Measurements from ENCODE around the gene POLDIP2. TPM values are rescaled to one million over a fixed set of nuclear protein-coding genes. Genes with fewer than 3 reads are reported as not detected.
A peak's percentile ranks its signal among the peaks of the same experiment; 100 is the strongest.

Gene POLDIP2
- total and polyA plus RNA-seq, 10 of the 15 experiments (the other 5 are each of a cell fraction or from before 2014, with no cell fraction given) = 22.8 to 196 (median 121) TPM

GRCh38 chr17:28331891-28332420 lies 25.4 kb downstream of the POLDIP2 start:
- DNase-seq (ENCODE audit: low read depth, low spot score) = no peak
- in situ Hi-C loops (cut with MboI) = loop anchor here (10.0 kb wide), 1 partner anchor 623 kb away; the partner anchor contains the start of gene PHF12
- SMC1A ChIA-PET (ENCODE audit: uncharacterized antibody, unreplicated experiment) = interaction anchor here (0.9 kb wide), 1 partner anchor 13 kb away, joined by 5 read pairs; the partner anchor contains the start of gene TMEM97

GRCh38 chr17:28330671-28331070 lies 26.7 kb downstream of the POLDIP2 start:
- Histone ChIP-seq H4K20me1 (ENCODE audit: control insufficient read depth, insufficient read depth) (no peaks in the 10 kb centered on the region; the same call in 1 of the 2 replicates), H3K4me2 (ENCODE audit: control insufficient read depth, insufficient read depth) (no peak overlapping the region), H3K27me3 (replicated peaks in 1 of 2; ENCODE audit: control insufficient read depth in 2 of 2, insufficient read depth in 2 of 2, low read length in 1 of 2) (no peaks in the 10 kb centered on the region), H3K4me3 (no peak overlapping the region), H3K4me1 (ENCODE audit: control insufficient read depth, insufficient read depth, low read length) (peaks cover 6% of the 10 kb centered on the region; the same call in 1 of the 2 replicates), H3K79me2 (ENCODE audit: control insufficient read depth, insufficient read depth, low read length) (peaks cover 11% of the 10 kb centered on the region), H2AFZ (ENCODE audit: control insufficient read depth, low read depth, low read length) (no peak overlapping the region), H3K36me3 (ENCODE audit: control insufficient read depth in 2 of 2, insufficient read depth in 2 of 2, low read length in 1 of 2) (peaks cover 11 to 15% of the 10 kb centered on the region in 2 experiments), H3K9ac (ENCODE audit: control insufficient read depth, insufficient read depth, low read length) (no peak overlapping the region), H3K27ac (ENCODE audit: control insufficient read depth, insufficient read depth) (no peak overlapping the region), H3K9me3 (replicated peaks; ENCODE audit: control insufficient read depth, insufficient read depth, low read length) (no peaks in the 10 kb centered on the region)
- SMC1A ChIA-PET (ENCODE audit: uncharacterized antibody, unreplicated experiment) = interaction anchor here (0.9 to 1.4 kb wide), 2 partner anchors 11 to 22 kb away, joined by 3 to 5 read pairs; partner anchors contain the start of gene TMEM97
- no peak for TF ChIP-seq TCF12 (IDR thresholded peaks at IDR 0.05; ENCODE audit: low read depth, low read length)
- peak; percentile 49; the same call in 1 of the 2 replicates for TF ChIP-seq POLR2A (IDR thresholded peaks at IDR 0.05; ENCODE audit: low read depth, low read length)
- POLR2A ChIA-PET = interaction anchor here (0.6 to 1.1 kb wide), 2 partner anchors 10 to 1164 kb away, joined by 5 read pairs; no protein-coding TSS in a partner anchor
- in situ Hi-C loops (cut with MboI) = loop anchor here (10.0 kb wide), 1 partner anchor 624 kb away; the partner anchor contains the start of gene PHF12
- CTCF ChIA-PET = interaction anchor here (1.3 to 1.5 kb wide), 2 partner anchors 9 to 162 kb away, joined by 3 to 4 read pairs; no protein-coding TSS in a partner anchor
- no TSS peak for BruUV-seq (replicated peaks)
- intact Hi-C loops (cut with micrococcal nuclease; ENCODE audit: unreplicated experiment) = no loop called here
- DNase-seq (ENCODE audit: low read depth, low spot score) = no peak
- RAD21 ChIA-PET (ENCODE audit: unreplicated experiment) = no interaction called here
- FAIRE-seq = no peak
- ATAC-seq = no peak
- 90% methylated on average over 5 of the region's 5 CpGs for WGBS (ENCODE audit: insufficient coverage, insufficient replicate concordance, low lambda C conversion rate, missing lambda C conversion rate)

More at GRCh38 chr17:28331891-28332420, 25.4 kb downstream of the POLDIP2 start:
- Histone ChIP-seq H3K36me3 (ENCODE audit: control insufficient read depth in 2 of 2, insufficient read depth in 2 of 2, low read length in 1 of 2) (peaks cover 5 to 13% of the 10 kb centered on the region in 2 experiments), H3K4me2 (ENCODE audit: control insufficient read depth, insufficient read depth) (no peak overlapping the region), H3K9ac (ENCODE audit: control insufficient read depth, insufficient read depth, low read length) (no peak overlapping the region), H4K20me1 (ENCODE audit: control insufficient read depth, insufficient read depth) (no peaks in the 10 kb centered on the region; the same call in 1 of the 2 replicates), H3K4me3 (no peak overlapping the region), H3K27me3 (replicated peaks in 1 of 2; ENCODE audit: control insufficient read depth in 2 of 2, insufficient read depth in 2 of 2, low read length in 1 of 2) (no peaks in the 10 kb centered on the region), H3K9me3 (replicated peaks; ENCODE audit: control insufficient read depth, insufficient read depth, low read length) (no peaks in the 10 kb centered on the region), H3K27ac (ENCODE audit: control insufficient read depth, insufficient read depth) (no peak overlapping the region), H3K79me2 (ENCODE audit: control insufficient read depth, insufficient read depth, low read length) (peaks cover 20% of the 10 kb centered on the region), H3K4me1 (ENCODE audit: control insufficient read depth, insufficient read depth, low read length) (peaks cover 6% of the 10 kb centered on the region), H2AFZ (ENCODE audit: control insufficient read depth, low read depth, low read length) (no peak overlapping the region)
- intact Hi-C loops (cut with micrococcal nuclease; ENCODE audit: unreplicated experiment) = no loop called here
- RAD21 ChIA-PET (ENCODE audit: unreplicated experiment) = no interaction called here
- no TSS peak for BruUV-seq (replicated peaks)
- 90% methylated on average over 6 of the region's 6 CpGs for WGBS (ENCODE audit: insufficient coverage, insufficient replicate concordance, low lambda C conversion rate, missing lambda C conversion rate)
- POLR2A ChIA-PET = interaction anchor here (3.2 kb wide), 1 partner anchor 12 kb away, joined by 13 read pairs; the partner anchor contains the start of gene TMEM97
- ATAC-seq (no peak), FAIRE-seq (no peak)
- CTCF ChIA-PET = interaction anchor here (1.3 kb wide), 1 partner anchor 160 kb away, joined by 3 read pairs; no protein-coding TSS in a partner anchor
- no peak for TF ChIP-seq KLF5 (IDR thresholded peaks at IDR 0.05; ENCODE audit: partially characterized antibody)
- TF ChIP-seq POLR2A (IDR thresholded peaks at IDR 0.05; ENCODE audit: low read depth, low read length) = peak; percentile 10; the same call in 1 of the 2 replicates

Data from GM12878 (cell line).